GM21390 (cell line): Measurements from ENCODE around the gene TIFAB.
"Not testable (repeated sequence)": the region's sequence is repeated elsewhere in the genome, so short reads cannot be mapped to it uniquely, and the experiment has no call there.

Experiments used
- ATAC-seq: cut with Tn5 transposase; IDR thresholded peaks from one replicate; pipeline ENCODE4 v1.9.1; 2021; ENCODE audit not compliant: unreplicated experiment

TIFAB gene, protein sequence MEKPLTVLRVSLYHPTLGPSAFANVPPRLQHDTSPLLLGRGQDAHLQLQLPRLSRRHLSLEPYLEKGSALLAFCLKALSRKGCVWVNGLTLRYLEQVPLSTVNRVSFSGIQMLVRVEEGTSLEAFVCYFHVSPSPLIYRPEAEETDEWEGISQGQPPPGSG

DNA sequence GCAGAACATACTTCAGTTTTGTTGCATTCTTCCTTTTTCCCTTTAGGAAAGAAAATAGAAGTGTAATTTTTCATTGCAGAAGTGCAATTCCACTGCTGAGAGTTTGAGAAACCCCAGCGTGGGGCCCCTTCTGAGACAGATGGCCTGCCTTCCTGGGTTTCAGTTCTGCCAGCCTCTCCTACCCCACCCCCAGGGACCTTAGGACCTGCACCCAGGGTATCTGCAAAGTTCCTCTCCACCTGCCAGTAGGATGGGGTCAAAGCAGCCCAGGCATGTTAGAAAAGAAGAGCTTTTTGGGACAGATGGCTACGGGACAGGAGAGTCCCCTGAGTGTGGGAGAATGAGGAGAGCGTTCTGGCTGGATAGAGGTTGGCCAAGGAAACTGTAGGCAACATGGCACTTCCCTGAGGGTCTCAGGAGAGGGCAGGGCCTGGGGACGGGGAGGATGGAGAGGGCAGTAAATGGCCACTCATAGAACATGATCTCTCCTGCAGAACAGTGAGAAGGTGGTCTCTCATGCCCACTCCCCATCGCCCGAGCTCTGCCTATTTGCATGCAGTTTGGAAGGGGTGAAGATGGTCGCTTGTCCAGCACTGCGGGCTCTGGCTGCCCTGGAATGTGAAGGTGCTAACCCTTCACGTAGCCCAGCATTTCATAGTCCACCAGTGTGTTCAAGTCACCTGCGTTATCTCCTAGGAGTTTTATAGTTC lies at the start of gene TIFAB:
Gene TIFAB, minus strand, starts transcription at position 31 of the 710 bp plus-strand sequence. CDS start 2,412 bp downstream, outside the sequence.
- no peak for ATAC-seq

DNA sequence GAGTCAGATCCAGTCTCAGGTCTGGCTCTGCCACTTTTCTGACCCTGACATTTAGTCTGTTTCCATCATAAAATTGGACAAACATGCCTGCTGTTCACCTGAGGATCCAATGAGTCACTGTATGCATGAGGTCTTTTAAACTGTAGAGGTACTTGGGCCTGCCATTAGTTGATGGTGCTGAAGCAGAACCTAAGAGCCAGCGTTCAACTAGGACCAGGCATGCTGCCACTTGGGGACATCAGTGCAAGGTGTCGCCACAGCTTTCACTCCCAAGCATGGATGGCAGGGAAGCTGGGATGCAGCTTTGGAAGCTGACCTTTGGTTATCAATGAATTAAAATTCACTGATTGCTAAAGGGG lies 46.5 kb upstream of the TIFAB start:
- ATAC-seq = no peak

DNA sequence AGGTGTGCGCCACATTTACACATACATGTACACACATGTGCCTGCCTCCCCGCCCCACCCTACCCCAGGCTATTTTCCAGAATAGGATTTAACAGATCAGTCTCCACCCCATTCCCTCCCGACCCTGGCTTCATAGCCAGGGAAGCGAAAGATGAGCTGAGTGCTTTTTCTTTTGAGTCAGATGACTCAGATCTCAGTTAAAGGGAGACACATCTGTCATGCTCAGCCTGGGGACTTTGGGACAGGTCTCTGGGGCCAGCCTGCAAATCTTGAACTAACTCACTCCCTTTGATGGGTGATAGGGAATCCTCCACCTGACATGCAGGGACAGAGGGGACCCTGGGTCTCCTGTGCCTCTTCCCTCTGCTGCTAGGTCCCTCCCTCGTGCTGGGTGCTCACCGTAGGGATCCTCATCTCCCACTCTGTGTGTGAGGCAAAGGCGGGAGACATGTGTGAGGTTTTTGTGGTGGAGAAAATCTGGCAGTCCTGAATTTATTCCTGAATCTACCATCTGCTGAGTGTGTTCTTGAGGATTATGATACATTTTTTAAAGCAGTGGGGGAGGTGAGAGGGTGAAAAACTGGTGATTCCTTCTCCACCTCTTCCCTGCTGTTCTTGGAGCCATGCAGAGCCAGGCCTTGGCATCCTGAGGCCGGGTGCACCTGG lies 46.0 kb upstream of the TIFAB start:
- ATAC-seq = no peak

DNA sequence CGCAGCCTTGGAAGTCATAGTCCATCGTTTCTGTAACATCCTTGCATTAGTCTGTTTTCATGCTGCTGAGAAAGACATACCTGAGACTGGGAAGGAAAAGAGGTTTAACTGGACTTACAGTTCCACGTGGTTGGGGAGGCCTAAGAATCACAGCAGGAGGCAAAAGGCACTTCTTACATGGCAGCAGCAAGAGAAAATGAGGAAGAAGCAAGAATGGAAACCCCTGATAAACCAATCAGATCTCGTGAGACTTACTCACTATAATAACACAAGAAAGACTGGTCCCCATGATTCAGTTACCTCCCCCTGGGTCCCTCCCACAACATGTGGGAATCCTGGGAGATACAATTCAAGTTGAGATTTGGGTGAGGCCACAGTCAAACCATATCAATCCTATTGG lies 43.4 kb upstream of the TIFAB start:
- ATAC-seq = not testable (repeated sequence)

DNA sequence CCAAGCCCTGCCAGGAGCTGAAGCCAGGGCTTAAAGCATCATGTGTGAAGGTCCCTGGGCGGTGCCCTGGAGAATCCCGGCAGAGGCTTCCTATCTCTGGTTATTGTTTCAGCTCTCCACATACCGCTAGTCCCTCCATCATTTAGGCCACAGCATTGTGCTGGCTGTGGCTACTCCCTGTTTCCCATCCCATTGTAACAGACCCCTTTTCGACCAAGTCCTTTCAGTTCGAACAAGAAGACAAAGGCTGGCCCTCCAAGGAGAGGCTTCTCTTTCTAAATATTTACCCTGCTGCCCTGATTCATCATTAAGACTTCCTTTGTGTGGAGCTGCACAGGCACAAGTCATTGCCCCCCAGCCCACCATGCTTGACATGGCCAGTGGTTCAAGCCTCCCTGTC lies 42.0 kb upstream of the TIFAB start:
- ATAC-seq = no peak

DNA sequence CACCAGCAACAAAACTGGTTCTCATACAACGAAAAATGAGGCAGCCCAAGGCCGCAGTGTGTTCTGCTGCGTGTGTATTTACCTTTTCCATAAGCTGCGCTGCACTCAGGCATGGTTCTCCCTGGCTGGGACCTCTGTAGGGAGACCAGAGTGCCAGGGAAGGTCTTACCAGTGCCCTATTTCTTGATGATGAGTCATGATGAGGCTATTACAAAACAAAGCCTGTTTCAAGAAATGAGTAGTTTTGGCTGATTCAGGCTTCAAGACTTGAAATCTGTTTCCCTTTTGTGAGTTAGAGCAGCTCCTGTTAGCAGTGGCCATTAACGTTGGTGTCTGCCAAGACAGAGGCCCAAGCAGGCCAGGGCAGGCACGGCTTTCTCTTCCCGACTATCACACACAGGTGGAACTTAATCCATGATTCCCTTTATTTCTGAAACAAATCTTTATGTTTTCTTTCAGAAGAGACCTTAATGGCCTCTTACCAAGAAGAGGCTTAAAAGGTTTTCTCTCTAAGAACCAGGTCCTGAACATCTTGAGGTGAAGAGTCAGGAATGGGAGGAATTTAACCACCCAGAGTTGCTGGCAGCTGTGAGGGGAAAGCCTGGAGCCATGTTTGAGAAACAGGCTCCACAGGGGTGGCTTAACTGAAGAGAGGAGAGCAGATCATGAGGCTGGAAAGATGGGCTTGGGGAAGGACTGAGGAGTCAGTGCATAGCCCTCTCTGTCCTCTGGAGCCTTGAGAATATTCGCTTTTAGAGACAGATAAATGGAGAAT lies 41.4 kb upstream of the TIFAB start:
- ATAC-seq = no peak

DNA sequence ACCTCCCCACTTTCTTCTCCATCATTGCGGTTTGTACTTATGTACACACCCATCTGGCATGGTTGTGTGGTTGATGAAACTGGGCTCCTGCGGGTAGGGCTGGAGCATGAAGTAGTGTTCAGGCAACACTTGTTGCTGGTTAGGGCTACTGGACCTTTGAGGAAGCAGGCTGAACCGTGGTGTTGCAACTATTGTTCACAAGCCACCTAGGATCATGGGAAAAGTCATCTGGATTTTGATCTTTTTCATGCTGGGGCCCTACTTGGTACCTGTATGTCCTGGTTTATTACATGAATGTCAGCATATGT lies 40.1 kb upstream of the TIFAB start:
- ATAC-seq = no peak

DNA sequence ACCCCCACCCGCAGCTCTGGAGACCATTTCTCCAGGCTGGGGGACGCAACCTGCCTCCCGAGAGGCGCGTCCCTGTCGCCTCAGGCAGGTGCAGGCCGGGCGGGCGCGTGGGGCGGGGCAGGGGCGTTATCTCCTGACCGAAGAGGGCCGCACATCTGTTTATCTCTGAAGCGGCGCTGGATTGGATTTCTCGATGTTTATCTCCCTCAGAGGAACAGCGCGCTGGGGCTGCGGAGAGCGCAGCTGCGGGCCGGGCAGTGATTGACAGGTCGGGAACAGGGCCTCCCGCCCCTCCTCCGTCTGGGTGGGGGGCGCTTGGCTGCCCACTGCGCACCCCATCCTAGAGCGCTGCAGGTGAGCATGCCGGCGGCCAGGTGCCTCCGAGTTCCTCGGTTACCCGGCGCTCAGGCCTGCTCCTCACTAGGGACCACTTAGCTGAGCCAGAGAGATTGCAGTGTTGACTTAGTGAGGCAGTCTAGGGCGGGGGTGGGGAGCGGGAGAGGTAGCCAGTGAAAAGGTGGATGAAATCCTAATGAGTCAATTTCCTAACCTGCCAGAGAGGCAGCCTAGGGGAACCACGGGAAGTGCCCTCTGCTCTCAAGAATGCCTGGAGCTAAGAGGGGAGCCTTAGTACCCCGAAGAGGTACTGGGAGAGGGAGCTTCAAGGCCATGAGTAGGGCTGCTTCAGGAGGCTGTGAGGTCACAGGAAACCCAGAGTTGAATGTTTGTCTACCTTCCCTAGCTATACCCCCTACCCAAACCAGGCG lies 39.6 kb upstream of the TIFAB start:
- no peak for ATAC-seq

DNA sequence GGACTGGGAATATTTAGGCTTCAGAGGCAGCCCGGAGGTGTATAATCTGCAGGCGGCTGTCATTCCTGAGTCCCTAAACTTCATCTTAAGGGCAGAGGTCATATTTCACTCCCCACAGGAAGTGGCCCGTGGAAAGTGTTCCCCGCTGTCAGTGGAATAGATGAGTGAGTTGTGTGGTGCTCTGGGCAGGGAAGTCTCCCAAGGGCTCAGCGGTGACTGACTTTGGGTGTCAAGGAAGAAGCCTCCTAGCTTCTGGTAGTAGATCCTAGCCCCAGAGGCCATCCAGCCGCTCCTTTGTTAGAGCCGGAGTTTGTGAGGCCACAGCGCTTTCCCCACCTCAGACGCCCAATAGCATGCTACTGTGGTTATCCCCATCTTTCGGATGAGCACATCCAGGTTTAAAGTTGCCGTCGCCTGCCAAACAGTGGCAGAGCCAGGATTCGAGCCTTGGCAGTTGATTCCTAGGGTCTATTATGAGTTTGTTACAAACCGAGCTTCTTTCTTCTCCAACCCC lies 38.9 kb upstream of the TIFAB start:
- ATAC-seq = no peak

DNA sequence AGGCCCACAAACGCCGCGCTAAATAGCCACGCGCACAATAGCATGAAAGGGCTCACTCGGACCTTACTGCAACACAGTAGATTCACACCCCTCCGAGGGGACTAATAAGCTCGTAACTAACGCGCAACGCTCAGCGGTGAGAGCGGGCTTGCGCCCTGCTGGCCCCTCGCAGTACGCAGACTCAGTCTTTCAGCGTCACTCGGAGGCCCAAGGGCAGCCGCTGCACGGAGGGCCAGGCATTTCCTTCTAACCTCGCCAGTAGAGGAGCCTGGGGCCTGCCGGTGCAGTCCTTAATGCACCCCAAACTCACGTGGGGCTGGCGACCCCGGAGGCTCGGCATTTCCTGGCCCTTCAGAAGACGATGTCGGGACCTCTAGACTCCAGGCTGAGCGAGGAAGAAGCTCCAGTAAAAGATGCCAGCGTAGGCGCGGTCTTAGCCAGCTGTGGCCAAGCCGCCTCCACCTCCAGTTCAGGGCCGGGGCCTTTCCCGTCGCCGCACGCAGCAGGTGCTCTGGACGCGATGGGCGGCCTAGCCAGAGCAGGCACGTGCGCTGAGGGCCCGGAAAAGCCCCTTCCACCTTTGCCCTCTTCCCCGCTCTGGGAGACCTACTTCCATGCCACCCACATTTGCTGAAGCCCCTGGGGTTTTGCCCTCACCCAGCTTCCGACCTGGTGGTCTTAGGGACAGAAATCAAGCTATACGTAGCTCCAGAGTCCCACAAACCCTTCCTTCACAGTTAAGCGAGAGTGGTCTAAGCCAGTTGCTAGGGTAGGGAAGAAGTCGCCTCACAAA lies 38.3 kb upstream of the TIFAB start:
- no peak for ATAC-seq

DNA sequence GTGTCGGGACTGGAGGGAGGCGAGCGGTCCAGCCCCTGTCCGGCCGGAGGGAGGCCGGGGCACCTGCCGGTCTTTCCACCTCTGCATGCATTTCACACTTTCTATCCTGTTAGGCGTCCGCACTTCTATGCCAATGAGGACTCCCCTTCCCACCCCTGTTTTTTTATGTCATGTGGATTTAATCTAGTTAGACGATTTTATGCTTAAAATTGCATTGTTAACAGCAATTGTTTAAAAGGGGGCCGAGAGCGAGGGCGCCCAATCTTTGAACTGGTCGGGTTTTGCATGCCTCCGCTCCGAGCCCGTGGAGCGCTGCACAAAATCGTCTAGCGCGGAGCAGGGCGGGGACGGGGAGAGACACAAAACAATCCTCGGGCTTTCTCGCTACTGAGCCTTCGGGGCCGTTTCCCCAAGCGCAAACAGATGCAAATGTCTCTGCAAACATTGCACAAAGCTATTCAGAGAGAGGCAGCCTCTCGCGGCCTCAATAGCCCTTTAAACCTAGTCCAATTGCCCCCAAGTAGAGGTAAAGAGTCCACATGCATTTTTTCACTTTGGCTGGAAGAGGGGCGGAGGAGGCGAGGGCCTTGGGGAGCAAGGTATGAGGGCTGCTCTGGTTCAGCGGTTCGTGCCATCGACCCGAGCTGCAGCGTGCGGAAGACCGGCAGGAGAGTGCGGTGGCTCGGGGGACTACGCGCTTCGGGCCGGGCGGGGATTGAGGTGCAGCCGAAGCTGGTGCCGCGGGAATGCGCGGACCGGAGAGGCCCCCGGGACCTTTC lies 37.5 kb upstream of the TIFAB start:
- ATAC-seq = no peak

DNA sequence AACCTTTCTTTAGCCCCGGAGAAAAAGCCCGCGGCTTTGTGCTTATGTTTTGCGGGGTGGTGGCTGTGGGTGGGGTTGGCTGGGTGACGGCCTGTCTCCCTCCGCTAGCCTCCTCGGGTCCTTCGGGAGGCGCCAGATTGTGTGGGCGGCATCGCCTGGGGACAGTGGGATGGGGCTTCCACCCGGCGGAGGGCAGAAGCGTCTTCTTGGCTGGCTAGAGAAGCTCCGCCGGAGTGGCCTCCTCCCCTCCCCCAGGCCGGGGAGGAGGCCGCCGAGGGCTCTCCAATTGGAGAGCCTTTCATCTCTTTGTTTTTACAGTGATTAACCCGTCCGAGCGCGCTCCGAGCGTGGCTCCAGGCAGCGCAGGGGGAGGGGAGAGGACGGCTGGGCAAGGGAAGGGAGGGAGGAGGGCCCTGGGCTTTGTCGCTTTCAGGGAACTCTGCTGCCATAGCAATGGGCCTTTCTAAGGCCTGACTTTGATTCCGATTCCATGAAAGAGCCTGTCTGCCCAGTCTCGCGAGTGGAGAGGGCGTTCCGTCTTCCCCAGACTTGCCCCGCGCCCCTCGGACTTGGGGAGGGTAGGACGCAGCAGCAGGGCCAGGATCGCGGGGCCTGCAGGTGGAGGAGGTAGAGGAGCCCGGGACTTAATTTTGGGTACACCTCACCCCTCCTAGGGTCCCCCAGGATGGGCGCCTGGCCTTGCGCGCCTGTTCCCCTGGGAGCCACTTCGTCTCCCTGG lies 36.7 kb upstream of the TIFAB start:
- ATAC-seq = no peak

DNA sequence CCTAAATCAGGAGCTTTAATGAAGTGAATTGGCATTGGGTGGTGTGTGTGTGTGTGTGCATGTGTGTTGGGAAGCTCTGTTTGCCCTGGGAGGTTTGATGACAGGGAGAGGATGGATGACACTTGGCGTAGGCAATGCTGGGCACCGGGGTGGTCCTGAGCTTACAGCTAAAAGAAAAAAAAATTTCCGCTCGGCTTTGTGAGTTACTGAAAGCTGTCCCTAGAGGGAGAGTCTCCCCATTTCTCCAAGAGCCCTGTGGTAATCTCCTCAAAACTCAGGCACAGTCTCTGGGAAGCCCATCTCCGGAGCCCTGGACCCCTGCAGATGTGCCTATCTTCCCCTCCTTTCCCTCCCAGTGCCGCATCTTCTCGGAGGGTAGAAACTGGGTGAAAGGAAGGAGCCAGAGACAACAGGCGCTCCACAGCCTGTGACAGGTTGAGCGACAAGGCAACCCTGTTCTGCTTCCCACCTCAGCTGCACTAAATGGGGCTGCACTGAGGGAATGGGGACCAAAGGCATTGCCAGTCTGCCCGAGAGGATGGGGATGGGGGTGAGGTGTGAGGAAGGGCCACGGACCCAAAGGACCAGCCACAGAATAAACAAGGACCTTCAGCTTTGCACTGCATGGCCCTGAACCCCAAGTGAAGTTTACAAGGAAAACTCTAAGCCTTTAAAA lies 35.8 kb upstream of the TIFAB start:
- ATAC-seq = no peak

DNA sequence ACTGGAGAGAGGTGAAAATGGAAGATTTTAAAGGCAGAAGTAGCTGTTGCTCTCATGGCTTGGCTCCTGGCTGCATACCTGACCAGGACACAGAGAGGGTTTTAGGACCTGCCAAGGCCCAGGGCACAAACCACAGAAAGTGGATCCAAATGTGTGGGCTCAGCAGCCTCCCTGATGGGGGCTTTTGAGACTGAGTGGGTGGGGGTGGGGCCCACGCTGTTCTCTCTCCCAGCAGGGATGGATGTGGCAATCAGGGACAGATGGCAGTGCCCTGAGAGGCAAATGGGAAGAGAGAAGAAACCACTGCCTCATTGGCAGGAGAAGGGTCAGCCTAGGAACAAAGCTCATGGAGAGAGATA lies 34.9 kb upstream of the TIFAB start:
- ATAC-seq = no peak

DNA sequence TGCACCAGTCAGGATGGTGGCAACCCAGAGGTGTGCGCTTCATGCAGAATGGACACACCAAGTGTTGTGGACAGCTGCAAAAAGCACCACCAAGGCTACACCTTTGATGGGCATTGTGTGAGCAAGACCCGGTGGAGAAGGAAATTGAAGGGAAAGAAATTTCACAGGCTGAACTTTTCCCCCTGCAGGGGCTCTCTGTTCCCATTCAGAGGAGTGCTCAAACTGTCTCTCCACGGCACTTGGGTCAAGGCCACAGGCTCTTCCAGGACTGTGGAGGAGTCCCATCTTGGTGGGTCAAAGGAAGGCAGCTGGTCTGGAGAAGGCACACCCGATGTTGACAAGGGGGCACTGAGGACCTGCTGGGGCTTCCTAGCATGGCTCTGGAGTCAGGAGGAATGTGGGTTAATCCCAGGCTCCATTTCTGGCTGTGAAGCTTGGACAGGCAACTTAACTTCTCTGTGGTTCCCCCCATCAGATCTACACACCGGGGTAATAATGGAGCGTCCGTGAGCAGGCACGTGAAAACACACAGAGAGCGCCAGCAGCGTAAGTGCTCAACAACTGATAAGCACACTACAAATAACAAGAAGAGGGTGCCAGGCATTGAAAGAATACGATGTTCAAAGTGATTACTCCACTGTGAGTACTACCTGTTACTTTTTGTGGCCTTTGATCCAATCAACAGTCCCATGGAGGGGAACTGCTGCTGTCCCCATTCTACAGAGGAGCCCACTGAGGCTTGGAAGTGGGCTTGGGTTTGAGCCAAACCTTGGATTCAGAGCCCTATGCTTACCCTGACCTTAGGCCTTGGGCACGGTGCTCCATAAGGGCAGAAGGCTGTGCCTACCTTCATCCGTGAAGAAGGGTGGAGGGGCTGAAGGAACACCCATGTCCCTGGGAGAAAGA lies 34.2 kb upstream of the TIFAB start:
- no peak for ATAC-seq

DNA sequence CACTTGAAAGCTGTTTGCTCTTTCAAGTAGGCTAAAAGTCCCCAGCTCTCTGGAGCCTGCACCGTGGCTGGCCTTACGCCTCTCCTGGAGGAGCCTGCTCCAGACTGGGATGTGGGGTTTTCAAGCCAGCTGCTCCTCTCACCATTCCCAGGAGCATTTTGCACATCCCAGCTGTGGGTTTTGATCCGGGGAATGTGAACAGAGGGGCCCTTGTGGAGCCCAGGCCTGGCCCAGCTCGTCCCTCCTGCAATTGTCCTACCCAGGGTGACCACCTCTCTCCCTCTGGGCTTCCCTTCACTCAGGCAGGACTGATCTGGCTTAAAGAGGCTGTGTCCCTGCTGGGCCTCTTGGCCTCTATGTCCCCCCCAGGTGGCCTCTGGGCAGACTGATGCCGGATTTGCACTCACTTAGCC lies 32.5 kb upstream of the TIFAB start:
- no peak for ATAC-seq

DNA sequence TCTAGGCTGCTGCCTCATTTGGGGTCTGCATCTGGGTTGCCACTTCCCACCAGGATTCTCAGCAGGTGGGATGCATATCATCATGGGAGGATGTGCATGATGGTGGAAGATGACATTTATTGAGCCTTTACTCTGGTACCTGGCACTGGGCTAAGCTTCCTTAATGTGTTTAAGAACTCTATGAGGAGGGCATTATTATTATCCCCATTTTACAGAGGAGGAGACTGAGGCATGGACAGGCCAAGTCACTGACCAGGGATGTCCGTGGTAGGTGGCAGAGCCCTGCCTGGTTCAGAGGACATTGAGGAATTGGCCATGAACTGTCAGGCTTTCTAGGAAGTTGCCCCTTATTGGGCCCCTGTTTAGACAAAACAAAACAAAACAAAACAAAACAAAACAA lies 31.1 kb upstream of the TIFAB start:
- ATAC-seq = no peak
